CD4-positive, alpha-beta T cell treated with Interleukin-6 for 4 hours (primary cell): Measurements from ENCODE around the gene PTPRB.

Experiments used
- DNase-seq: peaks from one replicate; pipeline ENCODE4 v3.0.0-alpha.2; 2020; ENCODE audit warnings: mixed read lengths

PTPRB gene

GRCh38 chr12:70637303-70638085 lies at the start of gene PTPRB:
TSS of gene PTPRB (minus strand) at chr12:70637429. CDS start at chr12:70637395, 34 bp downstream.
- DNase-seq = no peak

- DNase-seq = no peak
Measured at GRCh38 chr12:70686907-70687306, 49.7 kb upstream of the PTPRB start.

- DNase-seq = no peak
Measured at GRCh38 chr12:70686299-70686698, 49.1 kb upstream of the PTPRB start.

- no peak for DNase-seq
Measured at GRCh38 chr12:70683976-70684375, 46.7 kb upstream of the PTPRB start.

- no peak for DNase-seq
Measured at GRCh38 chr12:70671698-70672097, 34.5 kb upstream of the PTPRB start.

GRCh38 chr12:70670948-70671347 lies 33.7 kb upstream of the PTPRB start:
- no peak for DNase-seq

GRCh38 chr12:70667253-70667652 lies 30.0 kb upstream of the PTPRB start:
- no peak for DNase-seq

- DNase-seq = no peak
Measured at GRCh38 chr12:70666364-70666763, 29.1 kb upstream of the PTPRB start.

- no peak for DNase-seq
Measured at GRCh38 chr12:70664465-70664881, 27.2 kb upstream of the PTPRB start.

GRCh38 chr12:70663838-70664237 lies 26.6 kb upstream of the PTPRB start:
- DNase-seq = no peak

GRCh38 chr12:70661466-70662161 lies 24.4 kb upstream of the PTPRB start:
- DNase-seq = no peak

GRCh38 chr12:70660620-70661219 lies 23.5 kb upstream of the PTPRB start:
- DNase-seq = no peak

- no peak for DNase-seq
Measured at GRCh38 chr12:70660002-70660604, 22.9 kb upstream of the PTPRB start.

GRCh38 chr12:70659077-70659606 lies 21.9 kb upstream of the PTPRB start:
- no peak for DNase-seq

GRCh38 chr12:70657616-70658286 lies 20.5 kb upstream of the PTPRB start:
- no peak for DNase-seq

- no peak for DNase-seq
Measured at GRCh38 chr12:70652451-70652850, 15.2 kb upstream of the PTPRB start.

GRCh38 chr12:70648831-70649230 lies 11.6 kb upstream of the PTPRB start:
- no peak for DNase-seq

GRCh38 chr12:70648191-70648590 lies 11.0 kb upstream of the PTPRB start:
- DNase-seq = no peak

- no peak for DNase-seq
Measured at GRCh38 chr12:70646850-70647249, 9.6 kb upstream of the PTPRB start.

- DNase-seq = no peak
Measured at GRCh38 chr12:70645494-70646317, 8.5 kb upstream of the PTPRB start.

- no peak for DNase-seq
Measured at GRCh38 chr12:70644861-70645260, 7.6 kb upstream of the PTPRB start.

GRCh38 chr12:70643939-70644338 lies 6.7 kb upstream of the PTPRB start:
- DNase-seq = no peak
